ENCODE measurements around the gene C20orf202.

DNA sequence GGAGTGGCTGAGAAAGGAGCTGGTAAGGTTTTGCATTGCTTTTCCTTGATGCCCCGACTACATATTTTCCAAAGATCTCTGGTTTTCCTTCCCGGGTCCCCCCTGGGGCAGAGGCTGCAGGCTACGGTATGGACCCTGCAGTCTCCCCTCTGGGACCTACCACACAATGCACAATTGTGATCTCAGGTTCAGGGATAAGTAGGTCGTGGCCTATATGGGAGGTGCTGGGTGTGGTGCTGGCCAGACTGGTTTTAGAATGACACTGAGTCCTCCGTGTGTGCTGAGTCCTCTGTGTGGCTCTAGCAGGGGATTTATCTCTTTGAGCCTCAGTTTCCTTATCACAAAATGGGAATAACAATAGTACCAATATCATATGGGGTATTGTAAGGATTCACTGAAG, 376 bp downstream of the C20orf202 start:
- TF ChIP-seq CTCF (IDR thresholded peaks at IDR 0.05) (no peak), POLR2A (IDR thresholded peaks at IDR 0.05) (no peak)
